K562 (cell line): ENCODE measurements around the gene PKD1. TPM values are rescaled to one million over a fixed set of nuclear protein-coding genes. Genes with fewer than 3 reads are reported as not detected.

ENCODE experiments used
- BRD4 ChIP-seq: fragments of 200-600 bp; sonication (generic); IDR thresholded peaks from 2 replicates; pipeline ENCODE4 v1.6.1; 2017; ENCODE audit warnings: inconsistent platforms
- BRD9 ChIP-seq: fragments of 450-650 bp; IDR thresholded peaks from 2 replicates; pipeline ENCODE4 v1.6.1; 2018; ENCODE audit warnings: low read depth; ENCODE audit not compliant: partially characterized antibody
- CBX2 ChIP-seq: fragments of 200-600 bp; sonication (generic); IDR thresholded peaks from one replicate; pipeline ENCODE4 v1.6.1; 2012; ENCODE audit warnings: mild to moderate bottlenecking, low read length, inconsistent platforms; ENCODE audit not compliant: insufficient read depth, poor library complexity, severe bottlenecking
- CBX5 ChIP-seq: IDR thresholded peaks from 2 replicates; pipeline ENCODE4 v1.6.1; 2014; ENCODE audit warnings: low read depth, borderline replicate concordance
- ID3 ChIP-seq, 2 experiments: fragments of 250-450 bp in 1 of 2; fragments of 450-650 bp in 1 of 2; sonication (Bioruptor Pico) in 1 of 2; IDR thresholded peaks; 2 replicates each; pipeline versions ENCODE4 v1.6.1 to v1.8.0; 2016 to 2021; ENCODE audit warnings: mild to moderate bottlenecking in 2 of 2, moderate library complexity in 2 of 2, missing compliant biosample characterization in 1 of 2, missing genetic modification characterization in 1 of 2
- L3MBTL2 ChIP-seq: fragments of 450-650 bp; IDR thresholded peaks from 2 replicates; pipeline ENCODE4 v1.6.1; 2016; ENCODE audit warnings: mild to moderate bottlenecking, moderate library complexity
- LARP7 ChIP-seq: fragments of 450-650 bp; IDR thresholded peaks from 2 replicates; pipeline ENCODE4 v1.6.1; 2016
- LEF1 ChIP-seq: fragments of 450-650 bp; IDR thresholded peaks from 2 replicates; pipeline ENCODE4 v1.6.1; 2016; ENCODE audit warnings: mild to moderate bottlenecking
- NELFE ChIP-seq: IDR thresholded peaks from 2 replicates; pipeline ENCODE4 v1.6.1; 2011; ENCODE audit warnings: mild to moderate bottlenecking; ENCODE audit not compliant: insufficient read depth, insufficient read length
- NFE2L1 ChIP-seq: fragments of 450-650 bp; IDR thresholded peaks from 2 replicates; pipeline ENCODE4 v1.6.1; 2016; ENCODE audit warnings: missing genetic modification characterization, low read depth, mild to moderate bottlenecking, missing compliant biosample characterization, moderate library complexity, borderline replicate concordance
- NR2F6 ChIP-seq: fragments of 450-650 bp; formaldehyde crosslinking; IDR thresholded peaks from 2 replicates; pipeline ENCODE4 v1.4.0; 2020; ENCODE audit warnings: mild to moderate bottlenecking
- PCBP1 ChIP-seq: fragments of 200-400 bp; formaldehyde crosslinking; IDR thresholded peaks from 2 replicates; pipeline ENCODE4 v1.6.1; 2018; ENCODE audit warnings: mild to moderate bottlenecking, low read depth, low read length; ENCODE audit not compliant: poor library complexity, severe bottlenecking
- PHF21A ChIP-seq: fragments of 450-650 bp; IDR thresholded peaks from 2 replicates; pipeline ENCODE4 v1.6.1; 2017; ENCODE audit warnings: low read depth, borderline replicate concordance
- PML ChIP-seq: IDR thresholded peaks from 2 replicates; pipeline ENCODE4 v1.6.1; 2012; ENCODE audit warnings: low read length, inconsistent platforms
- POLR2A ChIP-seq: fragments of 450-650 bp; conservative IDR thresholded peaks from 2 replicates; pipeline ENCODE4 v1.6.1; 2016
- RBM39 ChIP-seq: fragments of 200-400 bp; formaldehyde crosslinking; optimal IDR thresholded peaks from 2 replicates; pipeline ENCODE3; 2018; ENCODE audit warnings: low read depth, low read length
- RNF2 ChIP-seq: sonication (generic); IDR thresholded peaks from 2 replicates; pipeline ENCODE4 v1.6.1; 2016
- SNRNP70 ChIP-seq: fragments of 200-400 bp; formaldehyde crosslinking; optimal IDR thresholded peaks from 2 replicates; pipeline ENCODE3; 2017; ENCODE audit warnings: low read depth, low read length
- SRSF9 ChIP-seq: fragments of 200-400 bp; formaldehyde crosslinking; IDR thresholded peaks from 2 replicates; pipeline ENCODE4 v1.6.1; 2017; ENCODE audit warnings: low read depth, low read length, borderline replicate concordance
- SUPT5H ChIP-seq: fragments of 450-650 bp; IDR thresholded peaks from 2 replicates; pipeline ENCODE4 v1.6.1; 2016
- ZNF217 ChIP-seq: sonication (generic); formaldehyde crosslinking; IDR thresholded peaks from 2 replicates; pipeline ENCODE4 v1.8.0; 2022; ENCODE audit warnings: mild to moderate bottlenecking, missing genetic modification reagents
- polyA plus RNA-seq, 8 experiments: library from polyadenylated mRNA; depleted of rRNA in 4 of 8; stranded (reverse) in 5 of 8; unstranded in 3 of 8; fragments of >200 nt; fragmentation: Nextera tagmentation in 2 of 8; fragmentation: Illumina TruSeq in 1 of 8; extraction: Ambion mirVana in 2 of 8; extraction: Trizol in 1 of 8; gene quantifications; 2 replicates each; pipeline versions ENCODE4 v1.2.1 to v1.2.3, GENCODE V29; 2011 to 2014; ENCODE audit warnings: inconsistent platforms in 1 of 8, missing spikeins in 1 of 8
- total RNA-seq, 7 experiments: library from RNA; depleted of rRNA in 6 of 7; stranded (reverse); fragments of >200 nt in 6 of 7; fragmentation: Illumina TruSeq in 2 of 7; extraction: Trizol in 2 of 7; gene quantifications; 2 replicates each; pipeline versions ENCODE4 v1.2.1 to v1.2.3, GENCODE V29; 2011 to 2021; ENCODE audit warnings: low replicate concordance in 1 of 7
- TF ChIP-seq, protein P1 (sequence below): sonication (generic); formaldehyde crosslinking; IDR thresholded peaks from 2 replicates; pipeline ENCODE4 v1.5.0; 2020; ENCODE audit warnings: missing genetic modification reagents
- TF ChIP-seq, protein P2 (sequence below): fragments of 250-450 bp; sonication (Bioruptor Pico); IDR thresholded peaks from 2 replicates; pipeline ENCODE4 v1.5.0; 2022; ENCODE audit warnings: mild to moderate bottlenecking

The PKD1 gene
- total and polyA plus RNA-seq, 9 of the 15 experiments (the other 6 are each of a cell fraction or from before 2014, with no cell fraction given), result 0.23 to 93.5 (median 12.6) TPM

DNA sequence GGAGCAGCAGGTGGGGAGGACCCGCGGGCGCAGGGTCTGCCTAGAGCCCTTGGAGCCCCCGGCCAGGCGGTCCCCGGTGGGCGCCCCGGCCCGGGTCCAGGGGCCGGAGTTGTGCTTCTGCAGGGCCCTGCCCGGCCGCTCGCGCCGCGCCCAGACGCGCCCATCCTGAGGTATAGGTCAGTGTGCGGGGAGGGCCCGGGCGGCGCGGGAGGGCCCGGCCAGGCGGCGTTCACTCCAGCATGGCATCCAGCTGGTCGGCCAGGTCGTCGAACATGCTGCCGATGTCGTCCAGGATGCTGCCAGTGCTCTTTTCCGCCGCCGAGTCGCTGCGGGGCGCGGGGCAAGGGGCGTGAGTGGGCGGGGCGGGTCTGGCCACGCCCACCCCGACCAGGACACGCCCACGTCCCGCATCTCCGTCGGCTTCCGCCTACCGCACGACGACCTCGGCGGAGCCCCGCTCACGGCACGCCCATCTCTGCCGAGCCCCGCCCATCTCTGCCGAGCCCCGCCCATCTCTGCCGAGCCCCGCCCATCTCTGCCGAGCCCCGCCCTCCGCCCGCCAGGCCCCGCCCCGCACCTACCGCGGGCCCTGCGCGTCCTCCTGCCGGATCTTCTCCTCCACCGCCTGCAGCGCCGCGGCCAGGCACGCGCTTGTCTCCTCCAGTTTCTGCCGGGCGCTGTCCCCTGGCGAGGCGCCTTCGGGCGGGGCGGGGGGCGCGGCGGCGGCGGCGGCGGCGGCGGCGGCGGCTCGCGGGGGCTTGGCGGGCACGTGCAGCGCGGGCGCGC lies 42.8 kb upstream of the PKD1 start (continued):
- TF ChIP-seq RNF2 (0 out of 2 replicates have a peak, but pooled peaks have one; percentile 43), PML (no peak), NFE2L1 (tag) (no peak), PHF21A (no peak), LARP7 (no peak), RBM39 (no peak), NELFE (no peak), CBX5 (no peak), BRD4 (no peak), L3MBTL2 (peak; percentile 54; the same call in 1 of the 2 replicates), LEF1 (no peak), NR2F6 (CRISPR knock-in tag) (no peak), SRSF9 (no peak), SNRNP70 (no peak), BRD9 (no peak), ZNF217 (CRISPR knock-in tag) (no peak), POLR2A (no peak; the same call in 1 of the 2 replicates), SUPT5H (peak; percentile 65), PCBP1 (no peak), CBX2 (no peak), ID3 (CRISPR knock-in tag; IDR thresholded peaks at IDR 0.05) (no peak), ID3 (tag; IDR thresholded peaks at IDR 0.05) (no peak)
- TF ChIP-seq, protein P1, sequence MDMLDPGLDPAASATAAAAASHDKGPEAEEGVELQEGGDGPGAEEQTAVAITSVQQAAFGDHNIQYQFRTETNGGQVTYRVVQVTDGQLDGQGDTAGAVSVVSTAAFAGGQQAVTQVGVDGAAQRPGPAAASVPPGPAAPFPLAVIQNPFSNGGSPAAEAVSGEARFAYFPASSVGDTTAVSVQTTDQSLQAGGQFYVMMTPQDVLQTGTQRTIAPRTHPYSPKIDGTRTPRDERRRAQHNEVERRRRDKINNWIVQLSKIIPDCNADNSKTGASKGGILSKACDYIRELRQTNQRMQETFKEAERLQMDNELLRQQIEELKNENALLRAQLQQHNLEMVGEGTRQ (CRISPR knock-in tag), result no peak
- TF ChIP-seq, protein P2, sequence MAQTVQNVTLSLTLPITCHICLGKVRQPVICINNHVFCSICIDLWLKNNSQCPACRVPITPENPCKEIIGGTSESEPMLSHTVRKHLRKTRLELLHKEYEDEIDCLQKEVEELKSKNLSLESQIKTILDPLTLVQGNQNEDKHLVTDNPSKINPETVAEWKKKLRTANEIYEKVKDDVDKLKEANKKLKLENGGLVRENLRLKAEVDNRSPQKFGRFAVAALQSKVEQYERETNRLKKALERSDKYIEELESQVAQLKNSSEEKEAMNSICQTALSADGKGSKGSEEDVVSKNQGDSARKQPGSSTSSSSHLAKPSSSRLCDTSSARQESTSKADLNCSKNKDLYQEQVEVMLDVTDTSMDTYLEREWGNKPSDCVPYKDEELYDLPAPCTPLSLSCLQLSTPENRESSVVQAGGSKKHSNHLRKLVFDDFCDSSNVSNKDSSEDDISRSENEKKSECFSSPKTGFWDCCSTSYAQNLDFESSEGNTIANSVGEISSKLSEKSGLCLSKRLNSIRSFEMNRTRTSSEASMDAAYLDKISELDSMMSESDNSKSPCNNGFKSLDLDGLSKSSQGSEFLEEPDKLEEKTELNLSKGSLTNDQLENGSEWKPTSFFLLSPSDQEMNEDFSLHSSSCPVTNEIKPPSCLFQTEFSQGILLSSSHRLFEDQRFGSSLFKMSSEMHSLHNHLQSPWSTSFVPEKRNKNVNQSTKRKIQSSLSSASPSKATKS (CRISPR knock-in tag), result no peak
- TF ChIP-seq, all 486 proteins: peak for 43
